ENCODE results near the gene GAS6. TPM values are rescaled to one million over a fixed set of nuclear protein-coding genes. Genes with fewer than 3 reads are reported as not detected.
A peak's percentile ranks its signal among the peaks of the same experiment; 100 is the strongest.

GAS6 gene
- total RNA-seq, 2 experiments from 2014 or later = 0.53 to 0.65 TPM

DNA sequence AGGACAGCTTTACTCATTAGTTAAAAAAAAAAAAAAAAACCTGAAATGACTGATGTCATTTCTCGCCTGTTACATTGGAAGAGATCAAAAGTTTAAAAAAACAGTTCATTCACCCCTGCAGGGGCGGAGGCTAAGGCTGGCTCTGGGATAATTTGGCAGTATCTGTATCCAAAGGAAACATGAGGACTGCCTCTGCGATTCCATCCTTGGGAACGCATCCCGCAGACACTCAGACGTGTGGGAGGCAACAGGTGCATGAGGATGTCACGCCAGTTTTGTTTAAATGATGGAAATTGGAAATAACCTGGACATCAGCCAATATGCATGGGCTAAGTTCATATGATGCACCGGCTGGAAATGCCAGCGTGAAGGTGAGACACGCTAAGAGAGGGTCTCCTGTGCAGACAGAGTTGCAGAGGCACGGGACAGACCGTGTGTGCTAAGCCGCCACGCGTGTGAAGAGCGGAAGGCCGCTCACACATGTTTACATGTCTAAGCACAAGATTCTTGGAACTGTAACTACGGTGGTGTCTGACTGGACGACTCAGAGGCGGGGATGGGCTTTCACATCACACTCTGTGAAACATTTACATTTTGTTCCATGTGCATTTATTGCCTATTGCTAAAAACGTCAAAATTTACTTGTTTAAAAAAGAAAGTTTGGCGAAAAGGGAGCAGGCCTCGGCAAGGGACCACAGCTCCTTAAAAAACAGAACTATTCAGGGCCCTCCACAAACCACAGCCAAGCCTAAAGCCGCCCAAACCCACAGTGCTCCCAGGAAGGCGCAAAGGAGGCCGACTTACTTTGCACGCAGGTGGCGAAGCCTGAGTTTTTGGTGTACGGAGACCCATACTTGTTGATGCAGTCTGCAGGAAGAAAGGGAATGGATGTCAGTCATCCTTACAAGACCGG, 17.9 kb downstream of the GAS6 start:
- peak overlapping the region; percentile 24 for H3K4me3 Mint-ChIP-seq
- peak overlapping the region; percentile 61 for H3K27ac Mint-ChIP-seq
- no peak for DNase-seq
- ChIA-PET POLR2A (no interaction called here), CTCF (no interaction called here)
- peaks cover 5% of the 10 kb centered on the region for H3K9me3 Mint-ChIP-seq (ENCODE audit: insufficient read depth)
- no peak for ATAC-seq
- H3K4me1 Mint-ChIP-seq (ENCODE audit: low read depth) = peaks cover 46% of the 10 kb centered on the region
- H3K36me3 Mint-ChIP-seq (ENCODE audit: low read depth) = peaks cover 7% of the 10 kb centered on the region
- H3K27me3 Mint-ChIP-seq (ENCODE audit: low read depth) = peaks cover 12% of the 10 kb centered on the region

DNA sequence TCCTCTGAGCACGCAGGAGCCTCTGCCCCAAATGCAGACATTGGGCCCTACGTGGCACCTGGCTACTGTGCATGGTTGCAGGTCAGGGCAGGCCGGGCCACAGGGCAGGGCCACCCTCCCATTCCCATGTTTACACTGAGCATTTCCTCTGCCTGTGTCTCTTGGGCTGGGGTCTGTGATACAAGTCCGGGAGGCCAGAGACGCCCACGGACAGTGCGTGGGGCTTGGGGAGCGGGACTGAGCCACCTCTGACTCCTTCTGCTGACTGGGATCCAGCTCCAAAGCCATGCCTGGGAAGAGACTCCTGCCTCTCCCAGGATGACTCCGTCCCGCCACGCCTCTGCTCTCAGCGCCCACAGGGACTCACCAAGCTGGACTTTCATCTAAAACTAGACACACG, 18.8 kb downstream of the GAS6 start:
- peaks cover 7% of the 10 kb centered on the region for H3K36me3 Mint-ChIP-seq (ENCODE audit: low read depth)
- peaks cover 12% of the 10 kb centered on the region for H3K27me3 Mint-ChIP-seq (ENCODE audit: low read depth)
- H3K9me3 Mint-ChIP-seq (ENCODE audit: insufficient read depth) = peaks cover 5% of the 10 kb centered on the region
- CTCF ChIA-PET = no interaction called here
- no peak for ATAC-seq
- DNase-seq = no peak
- H3K27ac Mint-ChIP-seq = no peak overlapping the region
- peaks cover 47% of the 10 kb centered on the region for H3K4me1 Mint-ChIP-seq (ENCODE audit: low read depth)
- H3K4me3 Mint-ChIP-seq = no peak overlapping the region
- POLR2A ChIA-PET = no interaction called here

DNA sequence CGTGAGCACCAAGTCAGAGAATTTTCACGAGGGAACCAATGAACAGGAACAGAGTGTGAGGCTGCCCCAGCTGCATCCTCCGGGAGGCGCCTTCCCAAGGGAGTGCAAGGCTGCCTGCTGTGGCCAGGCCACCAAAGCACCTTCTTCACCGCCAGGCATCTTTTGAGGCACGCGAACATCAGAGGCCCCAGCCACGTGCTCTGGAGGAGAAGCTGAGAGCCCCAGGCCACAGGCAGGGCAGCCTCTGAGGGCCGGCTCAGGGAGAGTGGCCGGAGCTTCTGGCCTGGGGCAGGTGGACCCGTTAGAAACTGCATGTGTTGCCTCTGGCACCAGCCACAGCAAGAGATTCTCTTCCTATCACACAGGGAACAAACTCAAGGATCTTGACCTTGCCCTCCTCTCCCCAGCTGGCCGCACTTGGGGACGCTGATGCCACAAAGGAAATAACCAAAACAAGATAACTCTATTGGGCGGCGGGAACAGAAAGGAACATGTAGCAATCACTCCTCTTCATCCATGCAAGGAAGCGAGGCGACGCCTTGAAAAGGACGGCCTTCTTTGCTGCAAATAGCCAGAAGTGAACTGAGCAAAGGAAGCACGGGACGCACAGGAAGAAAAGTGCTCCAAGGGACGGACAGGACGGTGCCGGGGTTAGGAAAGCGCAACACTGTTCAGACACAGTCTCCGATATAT, 19.9 kb downstream of the GAS6 start:
- Mint-ChIP-seq H3K27me3 (ENCODE audit: low read depth) (peaks cover 9% of the 10 kb centered on the region), H3K4me3 (no peak overlapping the region), H3K9me3 (ENCODE audit: insufficient read depth) (peaks cover 5% of the 10 kb centered on the region), H3K36me3 (ENCODE audit: low read depth) (peaks cover 7% of the 10 kb centered on the region), H3K27ac (no peak overlapping the region), H3K4me1 (ENCODE audit: low read depth) (peaks cover 47% of the 10 kb centered on the region)
- ATAC-seq (no peak), DNase-seq (no peak)
- ChIA-PET POLR2A (no interaction called here), CTCF (no interaction called here)

DNA sequence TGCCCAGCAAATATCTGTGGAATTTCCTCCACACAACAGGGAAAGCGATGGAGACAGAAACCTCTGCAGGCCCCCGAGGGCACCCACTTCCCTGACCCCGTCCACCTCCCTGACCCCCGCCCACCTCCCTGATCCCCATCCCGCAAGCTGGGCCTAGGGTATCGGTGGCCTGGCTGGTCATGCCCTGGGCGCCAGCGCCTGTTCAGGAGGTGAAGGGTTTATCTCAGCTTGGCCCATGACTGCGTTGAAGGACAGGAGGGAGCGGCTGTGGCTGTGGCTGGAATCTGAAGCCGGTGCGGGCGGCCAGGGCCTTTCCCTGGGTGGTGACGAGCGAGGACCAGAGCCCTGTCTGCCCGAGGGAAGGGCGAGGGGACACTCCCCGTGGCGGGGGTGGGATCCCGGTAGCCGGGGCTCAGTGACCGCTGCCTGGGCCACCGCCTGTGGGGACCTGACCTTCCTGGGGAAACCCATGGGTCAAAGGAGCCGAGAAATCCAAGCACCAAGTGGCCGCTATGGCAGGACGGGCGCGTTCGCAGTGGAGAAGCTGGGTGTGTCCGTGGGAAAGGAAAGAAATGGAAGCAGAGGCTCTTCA, 20.7 kb downstream of the GAS6 start:
- no peak for ATAC-seq
- H3K27ac Mint-ChIP-seq = no peak overlapping the region
- ChIA-PET CTCF (no interaction called here), POLR2A (no interaction called here)
- peaks cover 7% of the 10 kb centered on the region for H3K36me3 Mint-ChIP-seq (ENCODE audit: low read depth)
- peaks cover 5% of the 10 kb centered on the region for H3K9me3 Mint-ChIP-seq (ENCODE audit: insufficient read depth)
- no peak for DNase-seq
- H3K4me3 Mint-ChIP-seq = no peak overlapping the region
- peaks cover 2% of the 10 kb centered on the region for H3K27me3 Mint-ChIP-seq (ENCODE audit: low read depth)
- H3K4me1 Mint-ChIP-seq (ENCODE audit: low read depth) = peaks cover 47% of the 10 kb centered on the region

DNA sequence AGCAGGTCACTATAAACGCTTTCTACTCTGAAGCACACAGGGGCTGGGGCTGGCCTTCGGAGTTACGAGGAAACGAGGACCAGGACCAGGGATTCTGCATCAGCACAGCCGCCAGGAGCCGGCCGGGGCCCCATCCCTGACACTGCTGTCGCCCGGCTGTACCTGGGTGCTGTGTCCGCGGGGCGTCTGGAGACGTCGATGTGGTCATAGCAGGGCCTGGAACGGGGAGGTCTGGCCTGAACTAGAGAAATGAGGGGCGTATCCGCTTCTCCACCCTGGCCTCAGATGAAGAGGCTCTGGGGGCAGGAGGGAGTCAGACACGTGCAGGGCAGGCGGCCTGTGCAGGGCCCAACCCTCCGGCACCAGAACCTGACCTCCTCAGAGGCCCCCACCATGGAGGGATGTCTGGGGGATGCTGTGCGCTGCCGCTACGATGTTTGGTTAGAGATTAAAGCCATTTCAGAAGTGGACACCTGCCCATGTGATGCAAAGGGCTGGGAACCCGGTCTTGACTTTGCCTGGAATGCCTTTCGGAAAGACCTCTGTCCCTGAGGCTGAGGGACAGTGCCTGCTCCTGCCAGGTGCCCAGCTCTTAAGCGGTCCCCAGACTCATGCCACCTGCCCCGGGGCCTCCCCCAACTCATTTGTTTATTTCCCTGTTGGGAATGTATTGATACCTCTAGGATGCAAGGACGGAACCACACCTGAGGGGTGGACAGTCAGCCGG, 21.4 kb downstream of the GAS6 start:
- H3K27me3 Mint-ChIP-seq (ENCODE audit: low read depth) = peaks cover 2% of the 10 kb centered on the region
- ChIA-PET POLR2A (no interaction called here), CTCF (no interaction called here)
- ATAC-seq = no peak
- no peak for DNase-seq
- no peak overlapping the region for H3K4me3 Mint-ChIP-seq
- peaks cover 5% of the 10 kb centered on the region for H3K9me3 Mint-ChIP-seq (ENCODE audit: insufficient read depth)
- H3K36me3 Mint-ChIP-seq (ENCODE audit: low read depth) = peaks cover 7% of the 10 kb centered on the region
- peaks cover 49% of the 10 kb centered on the region for H3K4me1 Mint-ChIP-seq (ENCODE audit: low read depth)
- H3K27ac Mint-ChIP-seq = peak overlapping the region; percentile 79

DNA sequence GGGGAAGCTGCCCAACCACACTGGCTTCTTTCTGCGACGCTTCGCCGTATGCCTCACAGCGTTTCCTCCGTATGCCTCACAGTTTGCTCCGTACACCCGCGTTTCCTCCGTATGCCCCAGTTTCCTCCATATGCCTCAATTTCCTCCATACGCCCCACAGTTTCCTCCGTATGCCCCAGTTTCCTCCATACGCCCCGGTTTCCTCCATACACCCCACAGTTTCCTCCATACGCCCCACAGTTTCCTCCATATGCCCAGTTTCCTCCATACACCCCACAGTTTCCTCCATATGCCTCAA, 22.6 kb downstream of the GAS6 start:
- Mint-ChIP-seq H3K27ac (peak overlapping the region; percentile 77), H3K4me1 (ENCODE audit: low read depth) (peaks cover 45% of the 10 kb centered on the region), H3K36me3 (ENCODE audit: low read depth) (peaks cover 7% of the 10 kb centered on the region), H3K9me3 (ENCODE audit: insufficient read depth) (peaks cover 5% of the 10 kb centered on the region), H3K4me3 (no peak overlapping the region), H3K27me3 (ENCODE audit: low read depth) (peaks cover 2% of the 10 kb centered on the region)
- ChIA-PET POLR2A (no interaction called here), CTCF (no interaction called here)
- no peak for DNase-seq
- no peak for ATAC-seq

DNA sequence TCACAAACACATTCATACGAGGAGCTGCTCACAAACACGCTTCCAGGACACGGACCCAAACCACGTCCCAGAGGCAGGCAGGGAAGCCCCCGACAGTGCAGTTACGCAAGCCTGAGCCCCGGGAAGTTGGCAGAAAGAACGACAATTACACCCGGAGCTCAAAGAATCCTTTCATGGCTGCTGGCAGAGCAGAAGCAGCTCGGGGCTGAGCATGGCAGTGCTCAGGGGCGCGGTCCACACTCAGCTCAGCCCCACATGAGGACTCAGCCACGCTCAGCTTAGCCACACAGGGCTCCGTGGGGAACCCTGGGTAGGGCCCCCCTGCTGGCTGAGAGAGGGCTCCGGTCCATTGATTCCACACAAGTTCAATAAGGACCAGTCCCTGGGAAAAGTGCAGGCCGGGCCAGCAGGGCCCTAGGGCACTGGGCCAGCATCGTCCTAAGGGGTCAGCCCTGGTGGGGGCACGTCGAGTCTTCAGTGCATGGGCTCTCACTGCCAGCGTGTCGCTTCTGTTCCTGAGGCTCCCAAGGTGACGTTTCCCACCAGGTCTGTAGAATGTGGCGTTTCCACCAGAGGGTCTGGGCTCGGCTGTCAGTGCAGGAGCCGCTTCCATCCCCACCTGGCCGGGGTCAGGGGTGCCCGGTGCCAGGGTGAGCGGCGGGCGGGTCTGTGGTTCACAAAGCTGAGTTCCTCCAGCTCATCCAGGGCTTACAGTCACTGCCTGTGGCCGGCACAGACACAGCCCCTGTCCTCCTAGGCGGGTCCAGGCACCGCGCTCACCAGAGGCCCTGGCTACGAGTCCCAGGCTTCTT, 23.1 kb downstream of the GAS6 start:
- H3K27me3 Mint-ChIP-seq (ENCODE audit: low read depth) = peaks cover 2% of the 10 kb centered on the region
- DNase-seq (no peak), ATAC-seq (no peak)
- ChIA-PET POLR2A (no interaction called here), CTCF (no interaction called here)
- peaks cover 42% of the 10 kb centered on the region for H3K4me1 Mint-ChIP-seq (ENCODE audit: low read depth)
- H3K9me3 Mint-ChIP-seq (ENCODE audit: insufficient read depth) = peaks cover 5% of the 10 kb centered on the region
- H3K36me3 Mint-ChIP-seq (ENCODE audit: low read depth) = peaks cover 7% of the 10 kb centered on the region
- H3K4me3 Mint-ChIP-seq = no peak overlapping the region
- H3K27ac Mint-ChIP-seq = peak overlapping the region; percentile 77

DNA sequence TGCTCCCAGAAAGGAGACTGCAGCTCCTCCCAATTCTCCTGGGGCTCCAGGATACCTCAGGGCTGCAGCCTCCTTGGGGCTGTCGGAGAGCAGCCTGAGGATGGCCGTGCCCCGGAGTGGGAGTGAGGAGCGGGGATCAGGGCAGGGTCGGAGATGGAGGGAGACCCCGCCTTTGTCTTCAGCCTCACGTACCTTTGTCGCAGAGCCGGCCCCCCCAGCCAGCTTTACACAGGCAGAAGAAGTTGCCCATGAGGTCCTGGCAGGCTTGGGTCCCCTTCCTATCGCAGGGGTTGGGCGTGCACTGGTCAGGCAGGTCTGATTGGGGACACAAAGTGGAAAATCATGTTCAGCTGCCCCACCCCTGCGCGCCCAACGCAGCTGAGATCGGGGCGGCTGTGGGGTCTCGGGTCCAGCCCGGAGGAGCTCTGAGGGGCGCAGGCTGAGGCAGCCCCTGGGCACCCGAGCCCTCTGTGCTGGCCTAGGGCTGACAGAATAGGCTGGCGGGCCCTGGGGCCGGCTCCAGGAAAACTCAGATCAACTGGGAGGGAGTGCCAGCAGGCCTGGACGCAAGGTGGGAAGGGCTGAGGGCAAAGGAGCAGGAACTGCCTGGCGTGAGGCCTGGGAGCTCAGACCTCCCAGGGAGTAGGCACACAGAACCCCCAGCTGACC, 24.2 kb downstream of the GAS6 start:
- no peak overlapping the region for H3K27ac Mint-ChIP-seq
- ChIA-PET CTCF (no interaction called here), POLR2A (no interaction called here)
- H3K4me3 Mint-ChIP-seq = no peak overlapping the region
- DNase-seq (no peak), ATAC-seq (no peak)
- peaks cover 2% of the 10 kb centered on the region for H3K27me3 Mint-ChIP-seq (ENCODE audit: low read depth)
- H3K9me3 Mint-ChIP-seq (ENCODE audit: insufficient read depth) = peaks cover 5% of the 10 kb centered on the region
- peaks cover 31% of the 10 kb centered on the region for H3K4me1 Mint-ChIP-seq (ENCODE audit: low read depth)
- H3K36me3 Mint-ChIP-seq (ENCODE audit: low read depth) = peaks cover 7% of the 10 kb centered on the region

DNA sequence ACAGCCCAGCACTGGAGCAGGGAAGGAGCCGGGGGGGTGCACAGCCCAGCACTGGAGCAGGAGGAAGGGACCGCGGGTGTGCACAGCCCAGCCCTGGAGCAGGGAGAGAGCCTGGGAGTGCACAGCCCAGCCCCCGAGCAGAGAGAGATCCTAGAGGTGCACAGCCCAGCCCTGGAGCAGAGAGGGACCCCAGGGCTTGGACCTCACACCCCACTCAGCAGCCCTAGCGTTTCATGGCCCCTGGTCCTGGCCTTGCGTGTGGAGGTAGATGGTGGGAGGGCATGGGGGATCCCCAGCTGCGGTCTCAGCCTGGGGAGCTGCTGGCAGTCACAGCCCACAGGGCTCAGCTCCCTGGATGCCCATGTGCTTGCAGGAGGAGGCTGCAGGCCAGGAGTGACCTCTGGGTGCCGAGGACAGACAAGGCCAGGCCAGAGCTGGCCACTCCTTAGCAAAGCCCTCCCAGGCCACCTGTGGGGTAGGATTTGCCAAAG, 25.1 kb downstream of the GAS6 start:
- ChIA-PET POLR2A (no interaction called here), CTCF (no interaction called here)
- ATAC-seq (no peak), DNase-seq (no peak)
- H3K4me3 Mint-ChIP-seq = no peak overlapping the region
- H3K9me3 Mint-ChIP-seq (ENCODE audit: insufficient read depth) = peaks cover 5% of the 10 kb centered on the region
- peaks cover 5% of the 10 kb centered on the region for H3K36me3 Mint-ChIP-seq (ENCODE audit: low read depth)
- peaks cover 27% of the 10 kb centered on the region for H3K4me1 Mint-ChIP-seq (ENCODE audit: low read depth)
- H3K27ac Mint-ChIP-seq = no peak overlapping the region
- H3K27me3 Mint-ChIP-seq (ENCODE audit: low read depth) = no peaks in the 10 kb centered on the region

DNA sequence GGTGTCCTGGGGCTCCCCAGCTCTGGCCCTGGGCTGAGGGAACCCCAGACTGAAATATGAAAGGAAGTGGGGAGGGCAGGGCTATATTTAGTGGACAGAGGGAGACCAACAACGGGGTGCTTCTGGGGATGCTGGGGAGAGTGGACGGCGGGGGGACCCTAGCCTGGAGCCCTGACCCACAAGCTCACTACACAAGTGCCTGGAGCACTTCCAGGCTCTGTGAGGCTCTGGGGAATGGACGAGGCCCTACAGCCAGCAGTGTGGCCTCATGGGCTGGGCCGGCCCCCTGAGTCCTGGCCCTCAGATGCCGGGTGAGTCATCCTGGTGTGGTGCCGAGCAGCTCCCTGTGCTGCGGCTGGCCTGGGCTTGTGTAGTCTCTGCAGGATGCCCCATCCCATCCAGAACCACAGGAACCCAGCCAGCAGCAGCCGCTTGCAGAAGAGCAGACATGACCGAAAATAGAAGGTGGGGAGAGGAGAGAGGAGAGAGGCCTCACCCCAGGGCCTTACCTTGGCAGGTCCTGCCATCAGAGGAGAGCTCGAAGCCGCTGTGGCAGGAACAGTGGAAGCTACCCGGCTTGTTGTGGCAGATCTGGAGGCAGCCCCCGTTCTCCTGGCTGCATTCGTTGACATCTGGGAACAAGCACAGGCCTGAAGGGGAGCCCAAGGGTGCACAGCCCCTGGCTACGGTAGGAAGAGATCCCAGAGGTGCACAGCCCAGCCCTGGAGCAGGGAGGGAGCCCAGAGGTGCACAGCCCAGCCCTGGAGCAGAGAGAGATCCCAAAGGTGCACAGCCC, 26.1 kb downstream of the GAS6 start:
- no peak for DNase-seq
- ChIA-PET CTCF (no interaction called here), POLR2A (no interaction called here)
- Mint-ChIP-seq H3K27me3 (ENCODE audit: low read depth) (no peaks in the 10 kb centered on the region), H3K27ac (no peak overlapping the region), H3K9me3 (ENCODE audit: insufficient read depth) (peaks cover 5% of the 10 kb centered on the region), H3K36me3 (ENCODE audit: low read depth) (peaks cover 5% of the 10 kb centered on the region), H3K4me1 (ENCODE audit: low read depth) (peaks cover 27% of the 10 kb centered on the region), H3K4me3 (no peak overlapping the region)
- peak; percentile 14 for ATAC-seq

All from activated CD8-positive, alpha-beta T cell treated with anti-CD3 and anti-CD28 coated beads, Interleukin-2, amount 10 ng/mL, durations not matched to agents 7 days and 5 days (primary cell).